GM21576 (cell line): ENCODE results near the gene MICOS13.
"Not testable (repeated sequence)": the region's sequence is repeated elsewhere in the genome, so short reads cannot be mapped to it uniquely, and the experiment has no call there.

Source experiments
- ATAC-seq: cut with Tn5 transposase; IDR thresholded peaks from one replicate; pipeline ENCODE4 v1.9.1; 2021; ENCODE audit warnings: mild to moderate bottlenecking, moderate library complexity; ENCODE audit not compliant: unreplicated experiment

The MICOS13 gene

GRCh38 chr19:5688262-5688881 is 8.1 kb upstream of the MICOS13 start:
- ATAC-seq: not testable (repeated sequence)

DNA sequence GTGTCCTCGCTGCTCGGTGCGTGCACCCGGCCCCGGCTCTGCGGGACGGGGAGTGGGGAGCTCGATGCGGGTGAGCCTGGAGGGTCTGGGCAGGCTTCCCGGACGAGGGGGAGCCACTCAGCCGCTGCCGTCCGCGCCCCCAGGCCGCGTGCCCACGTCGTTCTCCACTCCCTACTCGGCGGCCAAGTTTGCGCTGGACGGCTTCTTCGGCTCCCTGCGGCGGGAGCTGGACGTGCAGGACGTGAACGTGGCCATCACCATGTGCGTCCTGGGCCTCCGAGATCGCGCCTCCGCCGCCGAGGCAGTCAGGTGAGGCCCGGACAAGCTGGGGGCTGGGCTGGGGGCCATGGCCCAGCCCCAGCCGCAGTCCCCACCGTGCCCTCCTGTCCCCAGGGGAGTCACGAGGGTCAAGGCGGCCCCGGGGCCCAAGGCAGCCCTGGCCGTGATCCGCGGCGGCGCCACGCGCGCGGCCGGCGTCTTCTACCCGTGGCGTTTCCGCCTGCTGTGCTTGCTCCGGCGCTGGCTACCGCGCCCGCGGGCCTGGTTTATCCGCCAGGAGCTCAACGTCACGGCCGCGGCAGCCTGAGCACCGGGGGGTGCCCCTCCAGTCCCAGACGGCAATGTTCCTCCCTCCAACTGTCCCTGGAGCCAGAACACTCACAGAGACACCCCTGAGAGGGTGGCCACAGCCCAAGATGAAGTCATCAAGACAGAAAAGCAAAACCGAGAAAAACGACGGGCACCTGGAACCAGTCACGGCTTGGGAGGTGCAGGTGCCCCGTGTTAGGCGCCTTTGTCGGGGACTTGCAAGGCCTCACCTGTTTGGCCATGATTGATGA is 7.3 kb upstream of the MICOS13 start:
- ATAC-seq: no peak

DNA sequence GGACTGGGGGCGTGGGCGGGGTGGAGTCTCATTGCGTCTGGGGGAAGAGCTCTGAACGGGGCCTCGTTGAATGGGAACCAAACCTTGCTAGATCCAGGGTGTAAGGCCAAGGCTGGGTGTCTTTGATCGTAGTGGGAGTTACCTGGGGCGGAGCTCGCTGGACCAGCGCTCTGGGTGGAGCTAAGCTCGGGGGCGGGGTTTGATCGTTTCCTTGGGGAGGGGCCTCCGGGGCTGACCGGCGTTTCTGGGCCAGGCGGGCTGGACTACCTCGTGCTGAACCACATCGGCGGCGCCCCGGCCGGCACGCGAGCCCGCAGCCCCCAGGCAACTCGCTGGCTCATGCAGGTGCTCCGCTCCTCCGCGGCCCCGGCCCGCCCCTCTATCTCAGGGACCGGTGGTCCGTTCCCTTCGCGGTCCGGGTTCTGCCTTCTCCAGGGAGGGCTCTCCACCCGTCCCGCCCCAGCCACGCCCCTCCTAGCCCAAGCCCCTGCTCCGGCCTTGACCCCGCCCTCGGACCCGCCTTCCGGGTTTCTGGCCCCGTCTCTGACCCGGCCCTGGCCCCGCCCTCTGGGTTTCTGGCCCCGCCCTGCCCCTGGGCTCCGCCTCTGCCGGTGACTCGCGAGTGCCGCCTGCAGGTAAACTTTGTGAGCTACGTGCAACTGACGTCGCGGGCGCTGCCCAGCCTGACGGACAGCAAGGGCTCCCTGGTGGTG is 6.5 kb upstream of the MICOS13 start:
- peak; percentile 41 for ATAC-seq

DNA sequence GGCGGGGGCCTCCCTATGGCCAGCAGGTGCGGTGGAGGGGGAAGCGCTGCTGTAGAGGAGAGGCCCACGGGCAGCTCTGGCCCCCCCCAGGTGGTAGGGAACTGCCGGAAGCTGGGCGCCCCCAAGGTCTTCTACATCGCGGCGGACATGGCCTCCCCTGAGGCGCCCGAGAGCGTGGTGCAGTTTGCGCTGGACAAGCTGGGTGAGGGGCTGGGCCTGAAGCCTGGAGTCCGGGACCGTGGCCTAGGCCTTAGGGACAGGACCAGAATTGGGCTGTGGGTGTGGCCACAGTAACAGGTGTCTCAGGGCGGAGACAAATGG is 6.0 kb upstream of the MICOS13 start:
- ATAC-seq: no peak

GRCh38 chr19:5684694-5685430 is 4.5 kb upstream of the MICOS13 start:
- no peak for ATAC-seq

- ATAC-seq: no peak
These were observed 3.0 kb upstream of the MICOS13 start for GRCh38 chr19:5683177-5683886.

- ATAC-seq: no peak
These were observed 1.8 kb upstream of the MICOS13 start for GRCh38 chr19:5682107-5682482.

GRCh38 chr19:5681391-5682106 is 1.2 kb upstream of the MICOS13 start:
- ATAC-seq: no peak

DNA sequence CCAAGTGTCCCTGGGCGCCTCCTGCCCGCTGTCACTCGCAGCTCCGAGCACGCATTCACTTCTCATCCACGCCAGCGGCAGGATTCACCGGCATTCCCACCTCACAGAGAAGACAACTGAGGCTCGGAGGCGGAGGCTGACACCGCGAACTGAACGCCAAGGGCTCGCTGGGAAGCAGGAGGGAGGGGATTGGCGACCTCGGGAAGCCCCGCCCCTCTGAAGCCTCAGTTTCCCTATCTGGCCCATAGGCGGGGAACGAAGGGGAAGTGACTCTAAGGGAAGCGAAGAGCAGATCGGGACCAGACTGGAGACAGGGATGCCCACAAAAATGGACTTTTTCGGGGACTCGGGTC is 256 bp downstream of the MICOS13 start:
- no peak for ATAC-seq

GRCh38 chr19:5679289-5680083 is 830 bp downstream of the MICOS13 start:
- no peak for ATAC-seq

DNA sequence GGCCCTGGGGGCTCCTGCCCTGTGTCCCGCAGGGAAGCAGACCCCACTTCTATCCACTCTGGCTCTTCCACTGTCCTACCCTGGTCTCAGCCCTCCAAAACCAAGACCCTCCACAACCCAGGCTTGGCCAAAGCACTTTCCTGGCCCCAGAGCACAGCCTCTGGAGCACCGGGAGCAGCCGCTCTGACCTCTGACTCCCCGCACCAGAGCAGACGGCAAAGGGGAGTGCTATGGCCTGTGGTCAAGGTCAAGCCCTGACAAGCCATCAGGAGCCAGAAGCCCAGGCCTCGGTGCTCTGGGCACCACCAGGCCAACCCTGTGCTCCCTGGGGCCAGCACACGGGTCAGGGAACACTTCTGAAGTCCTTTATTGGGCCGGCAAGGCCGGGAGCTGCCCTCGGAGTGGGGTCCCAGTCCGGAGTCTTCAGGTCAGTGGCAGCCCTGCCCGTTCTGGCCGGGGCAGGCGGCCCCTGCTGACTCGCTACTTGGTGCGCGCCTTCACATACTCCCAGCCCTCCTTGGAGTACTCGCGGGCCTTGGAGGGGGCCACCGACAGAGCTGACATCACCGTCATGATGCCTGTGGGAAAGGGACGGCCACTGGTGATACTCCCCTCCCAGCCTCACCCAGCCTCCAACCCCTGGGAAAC is 2.1 kb downstream of the MICOS13 start:
- no peak for ATAC-seq

- no peak for ATAC-seq
These were observed 2.7 kb downstream of the MICOS13 start for GRCh38 chr19:5677580-5677979.

GRCh38 chr19:5677136-5677535 is 3.2 kb downstream of the MICOS13 start:
- ATAC-seq: no peak

DNA sequence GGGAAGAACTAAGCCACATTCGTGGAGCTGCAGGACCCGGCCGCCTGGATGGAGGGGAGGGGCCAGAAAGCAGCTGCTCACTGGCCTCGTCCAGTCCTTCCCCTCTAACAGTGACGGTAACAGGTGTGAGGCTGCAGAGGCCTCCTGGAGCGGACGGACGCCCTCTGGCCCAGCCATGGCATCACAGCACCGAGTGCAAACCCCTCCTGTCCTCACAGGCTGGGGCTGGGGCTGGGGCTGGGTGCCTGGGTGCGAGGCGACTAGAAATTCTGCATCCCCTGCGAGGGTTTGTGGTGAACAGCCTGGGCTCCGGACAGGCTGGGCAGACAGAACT is 3.6 kb downstream of the MICOS13 start:
- ATAC-seq: no peak

DNA sequence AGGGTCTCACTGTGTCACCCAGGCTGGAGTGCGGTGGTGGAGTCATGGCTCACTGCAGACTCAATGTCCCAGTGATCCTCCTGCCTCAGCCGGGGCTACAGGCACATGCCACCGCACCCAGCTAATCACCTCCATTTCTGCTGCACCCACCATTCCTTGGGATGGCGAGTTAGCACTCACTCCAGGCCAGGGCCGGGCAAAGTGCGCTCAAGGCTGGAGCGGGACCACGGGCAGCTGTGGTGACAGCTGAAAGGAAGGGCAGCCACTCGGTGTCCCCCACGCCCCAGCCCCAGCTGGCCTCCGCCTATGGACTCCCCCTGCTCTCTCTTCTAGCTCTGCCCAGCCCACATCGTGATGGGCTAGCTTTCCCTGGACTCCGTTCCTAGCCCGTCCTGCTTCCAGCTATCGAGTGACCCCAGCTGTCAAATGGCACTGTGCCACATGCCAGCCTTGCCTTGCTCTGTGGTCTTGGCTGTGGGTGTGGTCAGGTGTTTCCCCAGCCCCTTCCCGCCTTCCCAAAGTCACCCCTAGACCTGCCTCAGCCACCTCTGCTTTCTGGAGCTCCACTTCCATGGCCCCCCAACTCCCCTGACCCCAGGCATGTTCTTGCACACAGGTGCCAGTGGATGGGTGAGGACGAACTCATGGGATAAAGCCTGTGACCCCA is 4.1 kb downstream of the MICOS13 start:
- ATAC-seq: no peak

DNA sequence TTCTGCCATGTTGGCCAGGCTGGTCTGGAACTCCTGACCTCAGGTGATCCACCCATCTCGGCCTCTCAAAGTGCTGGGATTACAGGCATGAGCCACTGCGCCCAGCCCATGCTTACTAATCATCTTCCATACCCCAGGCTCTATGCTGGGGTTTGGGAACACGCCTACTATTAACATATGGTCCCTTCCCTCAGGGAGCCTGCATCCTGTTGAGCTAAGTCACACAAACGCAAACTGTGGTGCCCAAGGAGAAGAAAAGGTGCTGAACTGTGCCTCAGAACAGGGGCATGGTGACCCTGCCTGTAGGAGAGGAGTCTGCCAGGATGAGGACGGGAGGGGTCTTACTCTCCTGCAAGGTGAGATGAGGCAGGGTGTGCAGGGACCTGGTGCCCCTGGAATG is 5.6 kb downstream of the MICOS13 start:
- no peak for ATAC-seq

DNA sequence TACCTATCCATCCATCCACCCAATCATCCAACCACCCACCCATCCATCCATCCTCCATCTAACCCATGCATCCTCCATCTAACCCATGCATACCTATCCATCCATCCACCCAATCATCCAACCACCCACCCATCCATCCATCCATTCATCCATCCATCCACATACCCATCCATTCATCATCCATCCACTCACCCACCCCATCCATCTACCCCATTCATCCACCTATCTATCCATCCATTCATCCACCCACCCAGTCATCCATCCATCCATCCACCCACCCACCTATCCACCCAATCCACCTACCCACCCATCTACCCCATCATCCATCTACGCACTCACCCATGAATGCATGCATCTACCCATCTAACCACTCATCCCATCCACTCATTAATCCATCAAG is 6.6 kb downstream of the MICOS13 start:
- ATAC-seq: no peak

DNA sequence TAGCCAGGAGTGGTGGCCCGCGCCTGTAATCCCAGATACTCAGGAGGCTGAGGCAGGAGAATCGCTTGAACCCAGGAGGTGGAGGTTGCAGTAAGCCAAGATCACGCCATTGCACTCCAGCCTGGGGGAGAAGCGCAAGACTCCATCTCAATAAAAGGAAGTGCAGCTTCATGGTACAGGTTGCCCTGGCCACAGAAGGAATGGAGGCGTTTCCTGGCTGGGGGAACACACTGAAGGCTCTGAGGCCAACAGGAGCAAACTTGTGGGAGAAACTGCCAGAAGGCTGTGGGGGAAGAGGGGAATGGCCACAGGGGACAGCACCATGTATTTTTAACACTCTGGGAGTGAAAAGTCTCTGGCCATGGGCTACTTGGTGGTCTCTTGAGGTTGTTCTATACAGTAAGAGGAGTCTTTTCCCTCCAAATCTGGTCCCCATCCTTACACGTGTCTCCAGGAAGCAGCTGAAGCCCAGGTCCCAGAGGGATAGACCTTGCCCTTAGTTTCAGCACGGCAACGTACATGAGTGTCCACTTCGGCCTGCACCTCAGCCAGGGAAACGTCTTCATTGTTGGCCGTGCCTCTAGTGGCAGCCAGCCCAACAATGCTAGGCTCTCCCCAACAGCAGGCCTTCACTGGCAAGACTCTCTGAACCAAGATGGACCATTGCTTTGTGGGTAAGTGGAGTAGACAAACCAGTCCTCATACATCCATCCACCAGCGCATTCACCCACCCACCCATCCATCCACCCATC is 7.4 kb downstream of the MICOS13 start:
- no peak for ATAC-seq
